Lung (tissue), 12 donors: ENCODE results near the gene GOLT1A. TPM values are rescaled to one million over a fixed set of nuclear protein-coding genes. Genes with fewer than 3 reads are reported as not detected.
A peak's percentile ranks its signal among the peaks of the same experiment; 100 is the strongest.

Experiments used
- ATAC-seq: fragments of 200-7000 bp; cut with Tn5 transposase; one replicate; pipeline ENCODE4 v1.9.1; 2020; ENCODE audit warnings: moderate number of reproducible peaks; ENCODE audit not compliant: insufficient read depth, low FRiP score
- DNase-seq, 3 donors: peaks; one replicate each; pipeline ENCODE4 v3.0.0-alpha.2; 2013 to 2017
- H3K27ac ChIP-seq, 2 donors: one replicate each; pipeline ENCODE4 v1.5.1; 2013; ENCODE audit warnings: mild to moderate bottlenecking in 2 of 2, moderate library complexity in 2 of 2, control low read depth in 1 of 2, inconsistent platforms in 1 of 2, low read depth in 1 of 2, low read length in 1 of 2
- H3K27me3 ChIP-seq, 3 donors: one replicate each; pipeline ENCODE4 v1.5.1; 2013; ENCODE audit warnings: low read length in 2 of 3; ENCODE audit not compliant: control insufficient read depth in 3 of 3, insufficient read depth in 3 of 3
- H3K36me3 ChIP-seq, 4 donors: one replicate each; pipeline ENCODE4 v1.5.1; 2013; ENCODE audit warnings: low read length in 4 of 4, mild to moderate bottlenecking in 1 of 4, moderate library complexity in 1 of 4; ENCODE audit not compliant: control insufficient read depth in 4 of 4, insufficient read depth in 4 of 4
- H3K4me1 ChIP-seq, 5 donors: one replicate each; pipeline ENCODE4 v1.5.1; 2013; ENCODE audit warnings: low read length in 5 of 5, mild to moderate bottlenecking in 2 of 5, moderate library complexity in 1 of 5; ENCODE audit not compliant: control insufficient read depth in 5 of 5, insufficient read depth in 5 of 5
- H3K4me3 ChIP-seq: one replicate; pipeline ENCODE4 v1.5.1; 2013; ENCODE audit warnings: mild to moderate bottlenecking, control low read depth, moderate library complexity
- H3K9ac ChIP-seq, 2 donors: one replicate each; pipeline ENCODE4 v1.5.1; 2013; ENCODE audit warnings: low read length in 2 of 2, control low read depth in 1 of 2; ENCODE audit not compliant: insufficient read depth in 1 of 2
- H3K9me3 ChIP-seq, 4 donors: one replicate each; pipeline ENCODE4 v1.5.1; 2013; ENCODE audit warnings: low read length in 3 of 4, mild to moderate bottlenecking in 1 of 4, moderate library complexity in 1 of 4; ENCODE audit not compliant: control insufficient read depth in 4 of 4, insufficient read depth in 3 of 4
- CTCF ChIP-seq: IDR thresholded peaks from 2 replicates; pipeline ENCODE4 v1.5.1; 2012; ENCODE audit warnings: mild to moderate bottlenecking; ENCODE audit errors: control extremely low read depth, extremely low read depth
- WGBS, 2 donors: extraction: QIAGEN DNeasy Blood & Tissue Kit; methylation state at CpG; one replicate each; pipeline ENCODE4 v1.1.7; 2013; 5-methylcytosine and 5-hydroxymethylcytosine counted together
- polyA plus RNA-seq, 2 donors: library from polyadenylated mRNA; stranded (reverse); fragments of 200-250 nt; gene quantifications; one replicate each; pipeline ENCODE4 v1.2.1, GENCODE V29; 2013
- total RNA-seq, 2 donors: library from RNA; depleted of rRNA in 1 of 2; stranded (reverse); fragments of >200 nt in 1 of 2; gene quantifications; one replicate each; pipeline ENCODE4 v1.2.1, GENCODE V29; 2014 to 2021
- donor health status: control.
- donor health status: control.
- donor health status: Bipolar disorder and iron deficiency.
- donor health status: healthy.
- donor health status: DM: yes; HTN: yes; CAD: no.

Gene GOLT1A
- total and polyA plus RNA-seq, 4 donors = 4.1 to 23.8 (median 7.7) TPM

GRCh38 chr1:204201348-204202040, 12.3 kb downstream of the GOLT1A start:
- no peak overlapping the region for H3K27ac ChIP-seq
- H3K4me1 ChIP-seq = peaks cover 0 to 6% (median 0%) of the 10 kb centered on the region in 5 donors
- H3K27me3 ChIP-seq = peaks cover 0 to 3% (median 2%) of the 10 kb centered on the region in 3 donors
- TF ChIP-seq CTCF = no peak
- ATAC-seq (no peak), DNase-seq (no peak)
- H3K9ac ChIP-seq = no peak overlapping the region
- 83 to 85% methylated on average over 12 of the region's 12 CpGs for WGBS, 2 donors
- H3K9me3 ChIP-seq = no peaks in the 10 kb centered on the region
- no peaks in the 10 kb centered on the region for H3K36me3 ChIP-seq
- no peak overlapping the region for H3K4me3 ChIP-seq

- DNase-seq = no peak
- no peak for ATAC-seq
Measured at GRCh38 chr1:204199579-204199978, 14.2 kb downstream of the GOLT1A start.

GRCh38 chr1:204198348-204199340, 15.1 kb downstream of the GOLT1A start:
- Histone ChIP-seq H3K4me1 (peaks cover 0 to 14% (median 0%) of the 10 kb centered on the region in 5 donors), H3K36me3 (no peaks in the 10 kb centered on the region), H3K9ac (no peak overlapping the region), H3K4me3 (no peak overlapping the region), H3K27ac (peak overlapping the region in 1 of 2 donors; percentile 0), H3K9me3 (peaks cover 0 to 6% (median 0%) of the 10 kb centered on the region in 4 donors), H3K27me3 (peaks cover 0 to 8% (median 0%) of the 10 kb centered on the region in 3 donors)
- TF ChIP-seq CTCF = no peak
- peak; percentile 38 to 42 (median 40) for DNase-seq
- no peak for ATAC-seq
- WGBS, 2 donors = 67 to 70% methylated on average over 18 of the region's 18 CpGs

More at GRCh38 chr1:204199579-204199978, 14.2 kb downstream of the GOLT1A start:
- 84 to 87% methylated on average over 9 of the region's 9 CpGs for WGBS, 2 donors
- Histone ChIP-seq H3K4me1 (peaks cover 0 to 11% (median 0%) of the 10 kb centered on the region in 5 donors), H3K4me3 (no peak overlapping the region), H3K27me3 (peaks cover 0 to 11% (median 0%) of the 10 kb centered on the region in 3 donors), H3K9me3 (peaks cover 0 to 6% (median 0%) of the 10 kb centered on the region in 4 donors), H3K27ac (no peak overlapping the region), H3K36me3 (no peaks in the 10 kb centered on the region), H3K9ac (no peak overlapping the region)
- TF ChIP-seq CTCF = no peak
